Measurements from ENCODE around the gene NUP153. TPM values are rescaled to one million over a fixed set of nuclear protein-coding genes. Genes with fewer than 3 reads are reported as not detected.

Gene NUP153
- total RNA-seq, 1 experiment from 2014 or later: 104 TPM

GRCh38 chr6:17716221-17716620 lies 9.5 kb upstream of the NUP153 start:
- Histone ChIP-seq H3K27me3 (replicated peaks; ENCODE audit: insufficient read depth, low read depth, low read length, poor library complexity) (no peaks in the 10 kb centered on the region), H3K4me1 (ENCODE audit: insufficient read depth, low read length, poor library complexity, severe bottlenecking) (peaks cover 14% of the 10 kb centered on the region), H3K4me3 (ENCODE audit: low read depth, low read length, poor library complexity, severe bottlenecking) (no peak overlapping the region), H3K9me3 (ENCODE audit: low read depth, low read length, poor library complexity, severe bottlenecking) (no peaks in the 10 kb centered on the region), H3K36me3 (ENCODE audit: insufficient read depth, low read length, poor library complexity, severe bottlenecking) (no peaks in the 10 kb centered on the region), H3K27ac (ENCODE audit: low read depth, low read length, poor library complexity, severe bottlenecking) (no peak overlapping the region)
- POLR2A ChIA-PET (ENCODE audit: low non-redundant PET): interaction anchor here (0.6 kb wide), 1 partner anchor 309 kb away, joined by 6 read pairs; no protein-coding TSS in a partner anchor
- CTCF ChIA-PET: no interaction called here
- no peak for TF ChIP-seq CTCF (conservative IDR thresholded peaks at IDR 0.05; ENCODE audit: low read depth, low read length)
- TF ChIP-seq EZH2 (IDR thresholded peaks at IDR 0.05; ENCODE audit: borderline replicate concordance, low read depth, low read length, poor library complexity, severe bottlenecking): no peak
- BruUV-seq (replicated peaks): no TSS peak
- no peak for DNase-seq (ENCODE audit: low spot score)
- intact Hi-C loops (cut with micrococcal nuclease; ENCODE audit: unreplicated experiment): no loop called here

- BruUV-seq (replicated peaks): no TSS peak
- POLR2A ChIA-PET (ENCODE audit: low non-redundant PET): interaction anchor here (0.6 to 1.2 kb wide), 2 partner anchors 9 to 308 kb away, joined by 4 to 6 read pairs; partner anchors contain the start of gene NUP153
- TF ChIP-seq CTCF (conservative IDR thresholded peaks at IDR 0.05; ENCODE audit: low read depth, low read length) (no peak), EZH2 (IDR thresholded peaks at IDR 0.05; ENCODE audit: borderline replicate concordance, low read depth, low read length, poor library complexity, severe bottlenecking) (no peak)
- H3K27me3 ChIP-seq (replicated peaks; ENCODE audit: insufficient read depth, low read depth, low read length, poor library complexity): no peaks in the 10 kb centered on the region
- intact Hi-C loops (cut with micrococcal nuclease; ENCODE audit: unreplicated experiment): no loop called here
- peak; percentile 88 for DNase-seq (ENCODE audit: low spot score)
- no peak overlapping the region for H3K4me3 ChIP-seq (ENCODE audit: low read depth, low read length, poor library complexity, severe bottlenecking)
- H3K36me3 ChIP-seq (ENCODE audit: insufficient read depth, low read length, poor library complexity, severe bottlenecking): no peaks in the 10 kb centered on the region
- H3K27ac ChIP-seq (ENCODE audit: low read depth, low read length, poor library complexity, severe bottlenecking): peak overlapping the region; percentile 49
- peaks cover 14% of the 10 kb centered on the region for H3K4me1 ChIP-seq (ENCODE audit: insufficient read depth, low read length, poor library complexity, severe bottlenecking)
- CTCF ChIA-PET: no interaction called here
- H3K9me3 ChIP-seq (ENCODE audit: low read depth, low read length, poor library complexity, severe bottlenecking): no peaks in the 10 kb centered on the region
These were observed 8.4 kb upstream of the NUP153 start for GRCh38 chr6:17714879-17715851.

GRCh38 chr6:17714177-17714576 lies 7.5 kb upstream of the NUP153 start:
- Histone ChIP-seq H3K27ac (ENCODE audit: low read depth, low read length, poor library complexity, severe bottlenecking) (no peak overlapping the region), H3K4me1 (ENCODE audit: insufficient read depth, low read length, poor library complexity, severe bottlenecking) (peaks cover 14% of the 10 kb centered on the region), H3K36me3 (ENCODE audit: insufficient read depth, low read length, poor library complexity, severe bottlenecking) (no peaks in the 10 kb centered on the region), H3K4me3 (ENCODE audit: low read depth, low read length, poor library complexity, severe bottlenecking) (no peak overlapping the region), H3K9me3 (ENCODE audit: low read depth, low read length, poor library complexity, severe bottlenecking) (no peaks in the 10 kb centered on the region), H3K27me3 (replicated peaks; ENCODE audit: insufficient read depth, low read depth, low read length, poor library complexity) (no peaks in the 10 kb centered on the region)
- ChIA-PET POLR2A (ENCODE audit: low non-redundant PET) (interaction anchor here (1.2 kb wide), 1 partner anchor 8 kb away, joined by 4 read pairs; the partner anchor contains the start of gene NUP153), CTCF (no interaction called here)
- no peak for TF ChIP-seq CTCF (conservative IDR thresholded peaks at IDR 0.05; ENCODE audit: low read depth, low read length)
- no peak for TF ChIP-seq EZH2 (IDR thresholded peaks at IDR 0.05; ENCODE audit: borderline replicate concordance, low read depth, low read length, poor library complexity, severe bottlenecking)
- DNase-seq (ENCODE audit: low spot score): no peak
- BruUV-seq (replicated peaks): no TSS peak
- intact Hi-C loops (cut with micrococcal nuclease; ENCODE audit: unreplicated experiment): no loop called here

Data from A673 (cell line).